ENCODE data around the gene SMCHD1. TPM values are rescaled to one million over a fixed set of nuclear protein-coding genes. Genes with fewer than 3 reads are reported as not detected.

SMCHD1 gene
- total RNA-seq, 4 donors from 2014 or later = 57.2 to 204 (median 105) TPM

DNA sequence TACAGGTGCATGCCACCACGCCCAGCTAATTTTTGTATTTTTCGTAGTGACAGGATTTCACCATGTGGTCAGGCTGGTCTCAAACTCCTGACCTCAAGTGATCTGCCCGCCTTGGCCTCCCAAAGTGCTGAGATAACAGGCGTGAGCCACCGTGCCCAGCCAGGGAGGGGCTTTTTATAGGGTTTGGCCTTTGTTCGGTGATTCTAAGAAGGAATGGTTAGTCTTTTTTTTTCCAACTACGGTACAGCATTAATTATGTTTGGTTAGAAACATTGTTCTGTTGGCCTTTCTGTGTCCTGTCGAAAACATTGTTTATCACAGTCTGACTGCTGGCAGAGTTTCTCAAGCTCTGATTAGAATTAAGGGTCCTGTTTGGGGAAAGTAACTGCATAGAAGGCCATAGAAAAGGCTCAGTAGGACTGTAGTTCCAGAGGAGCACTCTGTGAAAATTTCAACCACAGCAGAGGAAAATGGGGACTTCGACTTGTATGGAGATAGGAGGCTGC, 19.3 kb upstream of the SMCHD1 start:
- Histone ChIP-seq H3K36me3 (no peaks in the 10 kb centered on the region), H3K9me3 (no peaks in the 10 kb centered on the region), H3K27me3 (no peaks in the 10 kb centered on the region), H3K4me1 (peaks cover 0 to 28% (median 13%) of the 10 kb centered on the region in 4 donors), H3K4me3 (peak overlapping the region; percentile 2 to 24 (median 5)), H3K27ac (peak overlapping the region; percentile 85 to 94 (median 91))
- DNase-seq = peak in 2 of 3 donors; percentile 73 to 87
- no peak for TF ChIP-seq POLR2A (IDR thresholded peaks at IDR 0.05)
- TF ChIP-seq, protein P1, sequence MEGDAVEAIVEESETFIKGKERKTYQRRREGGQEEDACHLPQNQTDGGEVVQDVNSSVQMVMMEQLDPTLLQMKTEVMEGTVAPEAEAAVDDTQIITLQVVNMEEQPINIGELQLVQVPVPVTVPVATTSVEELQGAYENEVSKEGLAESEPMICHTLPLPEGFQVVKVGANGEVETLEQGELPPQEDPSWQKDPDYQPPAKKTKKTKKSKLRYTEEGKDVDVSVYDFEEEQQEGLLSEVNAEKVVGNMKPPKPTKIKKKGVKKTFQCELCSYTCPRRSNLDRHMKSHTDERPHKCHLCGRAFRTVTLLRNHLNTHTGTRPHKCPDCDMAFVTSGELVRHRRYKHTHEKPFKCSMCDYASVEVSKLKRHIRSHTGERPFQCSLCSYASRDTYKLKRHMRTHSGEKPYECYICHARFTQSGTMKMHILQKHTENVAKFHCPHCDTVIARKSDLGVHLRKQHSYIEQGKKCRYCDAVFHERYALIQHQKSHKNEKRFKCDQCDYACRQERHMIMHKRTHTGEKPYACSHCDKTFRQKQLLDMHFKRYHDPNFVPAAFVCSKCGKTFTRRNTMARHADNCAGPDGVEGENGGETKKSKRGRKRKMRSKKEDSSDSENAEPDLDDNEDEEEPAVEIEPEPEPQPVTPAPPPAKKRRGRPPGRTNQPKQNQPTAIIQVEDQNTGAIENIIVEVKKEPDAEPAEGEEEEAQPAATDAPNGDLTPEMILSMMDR (IDR thresholded peaks at IDR 0.05) = no peak

DNA sequence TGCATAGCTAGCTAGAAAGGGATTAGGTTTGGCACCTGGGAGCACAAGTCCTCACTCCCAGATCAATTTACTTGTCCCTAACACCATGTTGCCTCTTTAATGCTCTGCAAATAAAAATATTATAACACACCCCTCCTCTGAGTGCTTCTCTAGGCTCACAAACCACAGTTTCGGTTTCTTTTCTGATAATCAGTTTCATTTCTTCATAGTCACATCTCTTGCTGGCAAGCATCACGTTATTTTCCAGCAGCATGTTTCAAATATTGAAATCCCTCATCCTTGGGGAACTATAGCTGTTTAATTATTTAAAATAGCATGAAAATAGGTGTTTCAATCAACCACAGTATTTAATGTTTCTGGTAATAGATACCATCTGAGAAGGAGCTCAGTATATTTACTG, 13.9 kb upstream of the SMCHD1 start:
- Histone ChIP-seq H3K4me3 (no peak overlapping the region), H3K9me3 (no peaks in the 10 kb centered on the region), H3K36me3 (no peaks in the 10 kb centered on the region), H3K4me1 (peaks cover 0 to 23% (median 12%) of the 10 kb centered on the region in 4 donors), H3K27ac (peak overlapping the region; percentile 50 to 91 (median 58)), H3K27me3 (no peaks in the 10 kb centered on the region)
- no peak for DNase-seq
- TF ChIP-seq, protein P1 (IDR thresholded peaks at IDR 0.05) = no peak
- no peak for TF ChIP-seq POLR2A (IDR thresholded peaks at IDR 0.05)

DNA sequence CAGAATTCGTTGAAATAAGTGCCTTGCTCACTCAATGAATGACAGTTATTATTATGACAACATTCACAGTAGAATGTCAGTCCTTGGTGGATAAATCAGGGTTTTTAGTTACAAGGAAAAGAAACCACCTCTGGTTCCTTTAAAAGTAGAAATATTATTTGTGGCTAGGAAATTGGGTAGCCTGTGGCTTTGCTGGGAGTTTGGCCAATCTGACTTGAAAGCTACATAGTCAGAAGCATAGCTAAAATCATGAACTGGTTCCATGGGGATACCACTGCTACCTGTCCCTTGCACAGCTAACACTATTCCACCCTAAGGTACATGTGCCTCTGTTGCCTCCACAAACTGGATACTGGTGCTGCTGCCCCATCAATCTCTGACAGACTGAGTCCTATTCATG, 12.8 kb upstream of the SMCHD1 start:
- no peak overlapping the region for H3K4me3 ChIP-seq
- TF ChIP-seq POLR2A (IDR thresholded peaks at IDR 0.05) = no peak
- TF ChIP-seq, protein P1 (IDR thresholded peaks at IDR 0.05) = no peak
- no peak for DNase-seq
- no peaks in the 10 kb centered on the region for H3K36me3 ChIP-seq
- H3K27me3 ChIP-seq = no peaks in the 10 kb centered on the region
- H3K9me3 ChIP-seq = no peaks in the 10 kb centered on the region
- peaks cover 0 to 17% (median 9%) of the 10 kb centered on the region in 4 donors for H3K4me1 ChIP-seq
- H3K27ac ChIP-seq = peak overlapping the region in 1 of 4 donors; percentile 91

DNA sequence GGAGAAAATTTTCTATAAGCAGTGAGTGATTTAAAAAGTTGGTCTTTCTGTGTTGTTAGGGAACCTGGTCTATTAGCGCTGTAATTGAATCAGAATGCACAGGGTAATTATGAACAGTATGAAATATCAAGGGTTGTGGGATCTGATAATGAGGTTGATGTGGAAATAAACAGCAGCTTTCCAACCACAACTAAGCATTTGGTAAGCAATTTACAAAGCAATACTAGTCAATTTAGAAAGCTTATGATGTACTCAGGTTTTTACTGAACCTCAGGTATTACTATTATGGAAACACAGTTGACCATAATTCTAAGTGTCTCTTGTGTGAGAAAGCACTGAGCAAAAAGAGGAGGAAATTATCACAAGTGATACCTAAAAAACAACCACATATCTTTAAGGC, 11.0 kb upstream of the SMCHD1 start:
- H3K27ac ChIP-seq = peak overlapping the region in 1 of 4 donors; percentile 38
- no peak overlapping the region for H3K4me3 ChIP-seq
- no peaks in the 10 kb centered on the region for H3K27me3 ChIP-seq
- DNase-seq = no peak
- no peaks in the 10 kb centered on the region for H3K36me3 ChIP-seq
- no peaks in the 10 kb centered on the region for H3K9me3 ChIP-seq
- no peak for TF ChIP-seq POLR2A (IDR thresholded peaks at IDR 0.05)
- TF ChIP-seq, protein P1 (IDR thresholded peaks at IDR 0.05) = no peak
- peaks cover 0 to 14% (median 6%) of the 10 kb centered on the region in 4 donors for H3K4me1 ChIP-seq

DNA sequence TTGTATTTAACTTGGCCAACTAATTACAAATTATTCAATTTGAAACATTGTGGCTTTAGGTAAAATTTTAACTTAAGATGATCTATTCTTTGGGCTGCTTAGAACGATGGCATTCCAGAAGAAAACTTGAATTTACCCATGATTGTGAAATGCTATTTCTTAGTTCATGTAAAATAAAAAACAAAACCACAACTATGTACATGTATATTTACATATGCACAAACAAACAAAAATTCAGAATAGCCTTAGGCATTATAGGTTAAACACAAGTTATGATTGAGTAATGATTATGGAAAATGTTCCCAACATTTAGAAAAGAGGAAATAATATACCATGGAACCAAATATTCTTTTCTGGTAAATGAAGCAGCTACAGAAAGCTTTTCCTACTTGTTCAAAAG, 3.5 kb upstream of the SMCHD1 start:
- no peaks in the 10 kb centered on the region for H3K27me3 ChIP-seq
- H3K36me3 ChIP-seq = no peaks in the 10 kb centered on the region
- TF ChIP-seq, protein P1 (IDR thresholded peaks at IDR 0.05) = no peak
- no peak for TF ChIP-seq POLR2A (IDR thresholded peaks at IDR 0.05)
- H3K4me3 ChIP-seq = no peak overlapping the region
- H3K27ac ChIP-seq = no peak overlapping the region
- no peak for DNase-seq
- H3K4me1 ChIP-seq = no peaks in the 10 kb centered on the region
- H3K9me3 ChIP-seq = no peaks in the 10 kb centered on the region

DNA sequence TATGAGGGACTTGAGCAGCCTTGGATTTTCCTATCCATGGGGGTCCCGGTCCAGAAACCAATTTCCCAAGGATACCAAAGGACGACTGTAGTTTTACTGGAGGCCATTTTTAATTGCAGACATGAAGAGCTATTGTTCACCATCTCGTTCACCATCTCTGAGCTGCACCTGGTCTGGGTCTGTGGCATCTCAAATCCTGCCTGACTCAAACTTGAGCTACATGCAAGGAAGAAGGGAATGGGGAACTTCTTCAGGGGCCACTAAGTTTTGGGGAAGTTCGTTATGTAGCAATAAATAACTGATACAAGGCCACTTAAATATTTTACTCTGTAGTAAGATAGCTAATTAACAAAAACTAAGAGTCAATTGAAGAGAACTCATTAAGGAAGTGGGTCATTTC, 2.1 kb upstream of the SMCHD1 start:
- TF ChIP-seq, protein P1 (IDR thresholded peaks at IDR 0.05) = no peak
- TF ChIP-seq POLR2A (IDR thresholded peaks at IDR 0.05) = no peak
- no peaks in the 10 kb centered on the region for H3K36me3 ChIP-seq
- peak in 1 of 3 donors; percentile 35 for DNase-seq
- H3K4me1 ChIP-seq = peaks cover 0 to 13% (median 0%) of the 10 kb centered on the region in 4 donors
- H3K4me3 ChIP-seq = no peak overlapping the region
- H3K27ac ChIP-seq = no peak overlapping the region
- H3K9me3 ChIP-seq = no peaks in the 10 kb centered on the region
- no peaks in the 10 kb centered on the region for H3K27me3 ChIP-seq

Measured in Peyer's patch (tissue), 4 donors.